NCI-H1930 (cell line): ENCODE measurements around the gene DENND5B.
A peak's percentile ranks its signal among the peaks of the same experiment; 100 is the strongest.
"Not testable (repeated sequence)": the region's sequence is repeated elsewhere in the genome, so short reads cannot be mapped to it uniquely, and the experiment has no call there.

Experiments
- DNase-seq, 2 experiments: peaks; one replicate each; lab custom pipeline; 2025; lab: John Stamatoyannopoulos, UW

Gene DENND5B

DNA sequence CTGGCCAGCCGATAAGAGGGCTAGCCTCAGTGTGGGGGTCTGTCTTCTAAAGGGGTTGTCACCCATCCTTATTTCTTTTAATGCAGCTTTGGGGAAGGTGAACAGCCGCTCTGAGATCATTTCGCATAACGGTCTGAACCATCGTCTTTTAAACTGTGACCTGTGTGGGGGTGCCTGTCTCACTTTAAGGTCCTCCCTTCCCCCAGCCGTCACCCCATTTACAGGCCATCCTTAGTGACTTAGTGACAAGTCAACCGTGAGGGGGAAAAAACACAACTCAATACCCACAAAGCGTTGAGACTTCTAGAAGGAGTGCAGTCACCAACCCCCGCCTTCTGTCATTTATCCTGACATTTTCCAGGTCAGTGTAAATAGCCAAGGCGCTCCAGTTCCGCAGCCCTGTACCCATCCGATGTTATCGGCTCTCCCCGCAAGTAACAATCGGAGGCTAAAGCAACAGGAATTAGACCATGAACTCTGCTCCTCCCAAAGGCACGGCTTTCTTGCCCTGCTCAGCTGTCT lies 505 bp upstream of the DENND5B start:
- no peak for DNase-seq

DNA sequence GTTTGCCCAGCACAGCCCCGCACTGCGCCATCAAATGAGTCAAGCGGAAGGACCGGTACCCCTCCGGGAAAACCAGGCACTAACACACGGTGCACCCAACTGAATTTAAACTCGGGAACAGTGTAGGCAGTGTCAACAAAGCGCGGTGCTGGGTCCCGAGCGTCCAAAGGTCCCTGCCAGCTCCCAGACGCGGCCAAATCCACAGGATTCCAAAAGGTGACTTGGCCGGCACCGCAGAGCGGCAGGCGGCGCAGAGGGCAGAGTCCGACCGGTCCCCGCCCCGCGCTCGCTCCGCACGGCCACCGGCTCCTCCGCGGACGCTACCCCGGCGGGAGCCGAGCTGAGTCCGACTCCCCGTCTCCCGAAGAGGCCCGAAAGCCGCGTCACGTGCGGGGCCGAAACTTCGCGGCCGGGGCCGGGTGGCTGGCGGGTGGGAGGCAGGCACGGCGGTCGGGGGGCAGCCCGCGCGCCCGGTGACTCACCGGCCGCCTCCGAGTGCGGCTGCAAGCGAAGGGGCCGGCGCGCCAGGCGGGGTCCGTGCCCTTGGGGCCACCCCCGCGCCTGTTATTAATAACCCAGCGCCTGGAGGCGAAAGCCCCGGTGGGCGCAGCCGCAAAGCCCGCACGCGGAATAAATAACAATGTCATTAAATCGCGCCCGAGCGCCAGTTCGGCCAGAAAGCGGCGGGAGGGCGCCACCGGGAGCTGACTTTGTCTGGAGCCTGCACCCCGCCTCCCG lies 863 bp downstream of the DENND5B start:
- peak; percentile 58 to 73 for DNase-seq

- DNase-seq: no peak
These were observed 1.4 kb downstream of the DENND5B start for GRCh38 chr12:31589598-31589903.

GRCh38 chr12:31588976-31589375 lies 2.0 kb downstream of the DENND5B start:
- no peak for DNase-seq

DNA sequence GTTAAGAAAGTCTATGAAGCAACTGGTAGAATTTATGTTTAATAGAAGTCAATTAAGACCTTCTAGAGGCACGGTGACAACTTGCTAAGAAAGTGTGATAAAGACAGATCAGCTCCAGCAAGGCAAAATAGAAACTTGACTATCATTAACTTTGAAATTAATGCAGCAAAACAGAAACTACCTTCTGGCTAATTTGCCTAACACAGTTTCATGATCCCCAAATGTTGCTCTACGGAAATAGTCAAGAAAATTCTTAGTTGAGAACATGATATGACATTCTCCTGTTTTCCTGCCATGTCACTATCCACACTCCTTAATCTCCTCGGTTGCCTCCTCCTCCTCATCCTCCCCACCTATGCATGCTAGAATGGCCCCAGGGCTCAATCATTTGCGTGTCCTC lies 4.2 kb downstream of the DENND5B start:
- DNase-seq: no peak

DNA sequence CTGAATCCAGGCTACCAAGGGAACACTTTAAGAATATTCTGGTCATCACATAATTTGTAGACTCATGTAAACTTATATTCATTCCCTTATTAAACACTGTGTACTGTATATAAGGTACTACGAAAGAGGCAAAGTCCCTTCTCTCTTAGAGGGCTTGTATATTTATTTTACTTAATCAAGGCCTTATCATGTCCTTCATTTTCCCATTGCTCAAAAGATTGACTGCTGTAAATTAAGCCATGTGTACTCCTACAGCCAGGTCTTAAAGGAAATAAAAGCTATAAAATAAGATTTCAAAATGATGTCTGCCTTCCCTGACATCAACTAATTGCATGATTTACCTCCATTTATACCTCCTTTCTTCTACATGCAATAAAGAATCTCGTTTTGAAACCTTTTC lies 5.0 kb downstream of the DENND5B start:
- no peak for DNase-seq

- no peak for DNase-seq
These were observed 5.7 kb downstream of the DENND5B start for GRCh38 chr12:31585271-31585670.

DNA sequence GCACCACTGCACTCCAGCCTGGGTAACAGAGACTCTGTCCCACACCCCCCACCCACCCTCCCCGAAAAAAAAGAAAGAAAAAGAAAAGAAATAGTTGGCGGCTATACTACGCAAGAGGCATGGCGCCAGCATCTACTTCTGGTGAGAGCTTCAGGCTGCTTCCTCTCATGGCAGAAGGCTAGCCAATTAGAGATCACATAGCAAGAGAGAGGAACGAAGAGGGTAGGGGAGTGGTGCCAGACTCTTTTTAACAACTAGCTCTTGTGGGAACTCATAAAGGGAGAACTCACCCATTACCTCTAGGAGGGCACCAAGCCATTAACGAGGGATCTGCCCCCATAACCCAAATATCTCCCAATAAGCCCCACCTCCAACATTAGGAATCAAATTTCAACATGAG lies 6.2 kb downstream of the DENND5B start:
- DNase-seq: no peak

DNA sequence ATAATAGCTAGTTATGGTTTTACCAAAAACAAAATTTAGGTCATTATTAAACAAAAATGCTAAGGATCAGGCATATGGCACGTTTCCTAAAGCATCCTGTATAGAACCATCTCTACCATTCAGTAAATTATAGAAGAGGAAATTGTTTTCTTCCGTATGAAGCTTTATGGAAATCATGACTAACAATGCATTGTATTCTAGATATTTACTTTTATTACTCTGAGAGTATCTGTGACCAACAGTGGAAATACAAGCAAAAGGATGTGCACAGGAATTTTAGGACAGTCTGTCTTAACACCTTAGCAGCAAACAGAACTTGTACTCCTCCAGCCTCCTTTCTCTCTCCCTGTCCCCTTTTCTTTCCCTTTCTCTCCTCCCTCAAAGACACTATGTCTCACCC lies 7.1 kb downstream of the DENND5B start:
- no peak for DNase-seq

DNA sequence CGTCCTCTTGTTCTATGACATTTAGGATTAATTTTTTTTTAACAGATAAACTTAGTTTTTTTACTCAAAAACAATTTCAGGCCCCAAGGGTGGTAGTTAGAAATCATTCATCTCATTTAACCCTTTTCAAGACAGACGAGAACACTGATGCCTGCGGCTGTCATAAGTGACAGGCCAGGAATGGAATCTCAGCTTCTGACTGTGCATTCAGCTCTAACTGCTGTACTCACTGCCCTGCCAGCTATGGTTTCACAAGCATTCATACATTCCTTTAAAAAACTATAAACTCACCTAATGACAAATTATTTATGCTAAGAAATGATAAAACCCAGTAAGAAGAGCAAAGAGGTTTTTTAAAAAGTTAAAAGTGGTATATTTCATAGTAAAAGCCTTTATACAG lies 8.8 kb downstream of the DENND5B start:
- no peak for DNase-seq

DNA sequence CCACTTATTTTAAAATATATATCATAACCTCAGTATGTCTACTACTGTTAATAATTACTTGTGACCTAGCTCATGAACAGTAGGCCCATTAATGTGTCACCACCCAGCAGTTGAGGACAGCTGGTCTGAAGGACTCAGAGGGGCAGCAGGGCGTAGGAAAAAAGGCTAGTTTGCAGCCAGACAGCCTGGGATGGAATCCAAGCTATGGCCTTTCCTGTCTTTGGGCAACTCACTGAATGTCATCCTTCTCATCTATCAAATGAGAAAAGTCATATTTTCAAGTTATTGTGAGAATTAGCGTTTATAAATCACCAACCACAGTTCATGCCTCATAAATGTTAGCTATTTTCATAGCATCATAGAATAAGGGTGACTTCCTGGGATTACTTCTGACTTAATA lies 12.3 kb downstream of the DENND5B start:
- DNase-seq: no peak

DNA sequence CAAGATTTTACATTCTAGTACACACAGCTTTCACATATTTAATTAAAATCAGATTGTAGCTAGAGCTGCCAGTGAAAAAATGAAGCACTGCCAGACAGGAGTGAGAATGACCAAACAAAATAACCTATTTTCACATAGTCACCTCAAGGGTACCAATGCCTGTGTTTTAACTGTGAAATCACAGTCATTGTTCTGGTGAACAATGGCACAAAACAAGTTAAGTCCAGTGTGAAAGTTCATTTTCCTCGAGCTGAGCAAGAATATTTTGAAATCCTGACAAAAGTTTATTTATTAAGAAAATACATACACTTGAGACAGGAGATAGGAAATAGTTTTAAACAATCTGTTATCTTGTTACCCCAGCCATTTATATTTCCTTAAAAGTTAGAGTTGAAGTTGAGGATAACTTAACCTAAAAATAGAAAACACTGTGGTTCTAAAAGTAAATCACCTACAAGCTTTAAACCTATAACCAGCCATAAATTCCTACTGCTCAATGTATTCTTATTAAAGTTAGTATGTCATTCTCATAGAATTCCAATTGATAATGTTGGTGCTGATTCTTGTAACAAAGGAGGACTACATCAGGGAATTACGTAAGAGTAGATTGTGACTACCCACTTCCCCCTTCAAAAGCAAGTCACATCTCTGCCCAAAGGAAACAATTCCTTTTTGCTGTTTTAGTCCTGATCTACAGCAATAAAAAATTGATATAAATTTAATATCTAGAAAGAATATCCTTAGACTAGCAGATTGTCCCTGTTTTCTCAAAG lies 15.9 kb downstream of the DENND5B start:
- DNase-seq: no peak

DNA sequence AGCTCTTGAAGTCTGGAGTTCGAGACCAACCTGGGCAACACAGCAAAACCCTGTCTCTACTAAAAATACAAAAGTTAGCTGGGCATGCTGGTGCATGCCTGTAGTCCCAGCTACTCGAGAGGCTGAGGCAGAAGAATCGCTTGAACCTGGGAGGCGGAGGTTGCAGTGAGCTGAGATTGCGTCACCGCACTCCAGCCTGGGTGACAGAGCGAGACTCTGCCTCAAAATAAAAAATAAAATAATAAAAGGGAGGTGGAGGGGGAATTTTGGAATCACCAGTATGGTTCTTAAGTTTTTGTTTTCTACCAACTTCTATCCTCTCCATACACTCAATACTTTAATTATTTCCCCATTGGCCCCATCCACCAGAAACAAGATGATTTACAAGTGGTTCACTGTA lies 16.6 kb downstream of the DENND5B start:
- not testable (repeated sequence) for DNase-seq

- no peak for DNase-seq
These were observed 17.9 kb downstream of the DENND5B start for GRCh38 chr12:31572900-31573600.

GRCh38 chr12:31570880-31571279 lies 20.1 kb downstream of the DENND5B start:
- DNase-seq: no peak

DNA sequence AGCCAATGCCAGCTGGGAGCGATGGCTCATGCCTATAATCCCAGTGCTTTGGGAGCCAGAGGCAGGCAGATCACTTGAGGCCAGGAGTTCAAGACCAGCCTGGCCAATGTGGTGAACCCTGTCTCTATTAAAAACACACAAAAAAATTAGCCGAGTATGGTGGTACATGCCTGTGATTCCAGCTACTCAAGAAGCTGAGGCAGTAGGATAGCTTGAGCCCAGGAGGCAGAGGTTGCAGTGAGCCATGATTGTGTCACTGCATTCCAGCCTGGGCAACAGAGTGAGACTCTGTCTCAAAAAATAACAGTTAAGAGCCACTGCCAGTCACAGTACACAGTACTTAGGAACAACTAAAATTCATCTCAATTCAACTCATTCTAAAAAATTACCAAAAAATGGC lies 21.4 kb downstream of the DENND5B start:
- DNase-seq: not testable (repeated sequence)

DNA sequence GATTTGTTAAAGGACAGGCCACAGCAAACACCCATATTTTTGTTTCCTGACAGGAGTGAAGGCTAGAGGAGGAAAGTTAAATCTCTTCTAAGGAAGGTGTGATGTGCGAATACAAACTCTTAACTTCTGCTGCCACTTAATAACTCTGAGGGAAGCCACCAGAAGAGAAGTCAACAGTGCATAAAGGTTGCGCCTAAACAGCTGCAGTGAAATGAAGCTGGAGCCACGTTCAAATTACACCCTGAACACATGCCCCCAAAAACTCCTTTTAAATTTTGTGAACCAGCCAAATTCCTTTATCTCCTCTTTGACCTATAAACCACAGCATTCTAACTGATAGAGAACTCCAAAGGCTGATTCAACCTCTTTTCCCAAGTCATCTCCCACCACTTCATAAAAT lies 22.4 kb downstream of the DENND5B start:
- DNase-seq: no peak

- DNase-seq: no peak
These were observed 23.9 kb downstream of the DENND5B start for GRCh38 chr12:31567029-31567428.

DNA sequence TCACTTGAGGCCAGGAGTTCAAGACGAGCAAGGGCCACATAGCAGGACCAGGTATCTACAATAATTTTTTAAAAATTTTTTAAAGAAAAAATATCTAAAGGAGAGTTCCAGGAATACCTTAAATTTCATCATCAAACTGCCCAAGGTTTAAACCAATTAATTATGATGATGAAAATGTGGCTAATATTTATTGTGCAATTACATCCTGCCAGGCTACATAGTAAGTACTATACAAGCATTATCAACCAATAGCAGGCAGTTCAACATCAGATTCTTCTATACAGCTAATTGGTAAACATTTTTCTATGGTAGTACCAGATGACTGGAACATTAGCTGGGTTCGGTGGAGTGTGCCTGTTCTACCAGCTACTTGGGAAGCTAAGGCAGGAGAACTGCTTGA lies 24.4 kb downstream of the DENND5B start:
- DNase-seq: no peak

DNA sequence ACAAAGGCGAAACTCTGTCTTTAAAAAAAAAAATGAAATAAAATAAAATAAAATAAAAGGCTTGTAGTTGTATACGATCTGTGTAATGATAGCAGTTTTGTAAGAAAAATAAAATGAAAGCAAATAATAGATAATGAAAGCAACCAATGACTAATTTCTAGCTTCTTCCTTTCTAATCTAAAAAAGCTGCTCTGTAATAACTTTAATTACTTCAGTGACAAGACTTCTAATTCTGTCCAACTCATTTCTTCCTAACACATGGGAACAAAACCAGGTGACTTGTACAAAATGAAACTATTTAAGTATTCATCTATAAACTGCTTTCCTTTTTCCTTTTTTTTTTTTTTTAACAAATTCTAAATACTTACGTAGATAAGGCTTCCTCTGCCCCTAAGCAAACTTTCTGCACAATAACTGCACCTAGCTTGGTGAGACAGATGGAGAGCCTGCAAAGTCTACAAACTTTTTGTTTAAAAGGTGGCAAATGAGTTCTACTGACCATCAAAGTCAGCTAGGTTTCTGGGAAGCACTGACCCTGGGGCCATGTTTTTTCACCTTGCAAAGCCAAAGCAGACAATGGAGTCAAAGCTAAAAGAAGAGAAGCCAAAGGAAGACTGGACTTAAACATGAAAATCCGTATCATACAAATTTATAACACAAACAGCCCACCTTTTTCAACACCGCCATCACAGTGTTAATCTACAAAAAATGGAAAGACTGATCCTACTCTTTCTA lies 28.2 kb downstream of the DENND5B start:
- DNase-seq: no peak

- DNase-seq: no peak
These were observed 30.4 kb downstream of the DENND5B start for GRCh38 chr12:31560516-31560915.

DNA sequence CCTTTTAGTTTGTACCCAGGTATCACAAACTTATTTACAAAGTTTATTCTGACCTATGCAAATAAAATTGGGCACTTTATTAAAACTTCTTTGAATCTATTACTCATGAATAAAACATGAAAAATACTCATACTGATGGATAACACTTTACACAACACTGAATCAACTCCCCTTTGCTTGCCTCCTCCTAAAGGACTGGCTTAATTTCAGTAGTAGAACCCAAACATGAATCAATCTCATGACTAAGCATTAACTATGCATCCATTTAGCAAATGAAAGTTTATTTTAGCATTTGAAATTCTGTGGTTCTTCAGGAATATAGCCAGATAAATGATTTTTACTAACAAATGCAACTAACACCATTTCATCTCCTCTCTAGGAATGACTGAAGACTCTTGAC lies 32.4 kb downstream of the DENND5B start:
- DNase-seq: no peak
